H1 (cell line): ENCODE results near the gene SYNGR3. TPM values are rescaled to one million over a fixed set of nuclear protein-coding genes. Genes with fewer than 3 reads are reported as not detected.

ENCODE experiments used
- CTCF ChIA-PET: fragments of 300-600 bp; sonication (Branson Sonifier 250); formaldehyde crosslinking; loops from one replicate; lab custom pipeline; 2021; ENCODE audit not compliant: partially characterized antibody; lab: Charles Lee
- POLR2A ChIA-PET: fragments of 300-600 bp; sonication (Branson Sonifier 250); formaldehyde crosslinking; loops from one replicate; lab custom pipeline; 2021; ENCODE audit warnings: inconsistent platforms; ENCODE audit not compliant: partially characterized antibody; lab: Charles Lee
- DNase-seq, 2 experiments: peaks; one replicate each; pipeline versions ENCODE4 v3.0.0 to v3.0.0-alpha.2; 2010 to 2022; ENCODE audit warnings: low spot score in 2 of 2, low read depth in 1 of 2, mixed read lengths in 1 of 2
- FAIRE-seq: peaks from 2 replicates; lab custom pipeline; 2011; peaks lifted over from hg19 to GRCh38; lab: Jason Lieb, UNC
- H2AFZ ChIP-seq: 2 replicates; pipeline ENCODE4 v1.8.1; 2012; ENCODE audit warnings: low read length, inconsistent platforms
- H2AK5ac ChIP-seq: 2 replicates; pipeline ENCODE4 v1.6.1; 2013; ENCODE audit warnings: low read depth, low read length
- H2BK120ac ChIP-seq: replicated peaks from 2 replicates; pipeline ENCODE3; 2013; ENCODE audit warnings: low read depth, low read length, inconsistent platforms
- H2BK12ac ChIP-seq: 2 replicates; pipeline ENCODE4 v1.6.1; 2013; ENCODE audit warnings: low read depth, low read length
- H2BK15ac ChIP-seq: 2 replicates; pipeline ENCODE4 v1.6.1; 2013; ENCODE audit warnings: low read length
- H2BK20ac ChIP-seq: 2 replicates; pipeline ENCODE4 v1.6.1; 2013; ENCODE audit warnings: low read length
- H2BK5ac ChIP-seq: 2 replicates; pipeline ENCODE4 v1.6.1; 2013; ENCODE audit warnings: low read depth, low read length
- H3K14ac ChIP-seq: 2 replicates; pipeline ENCODE4 v1.6.1; 2013; ENCODE audit warnings: inconsistent platforms; ENCODE audit not compliant: insufficient read length
- H3K18ac ChIP-seq: 2 replicates; pipeline ENCODE4 v1.6.1; 2013; ENCODE audit warnings: low read length; ENCODE audit errors: extremely low read depth
- H3K23ac ChIP-seq: 2 replicates; pipeline ENCODE4 v1.6.1; 2013; ENCODE audit warnings: inconsistent platforms; ENCODE audit not compliant: insufficient read length
- H3K23me2 ChIP-seq: 2 replicates; pipeline ENCODE4 v1.6.1; 2013; ENCODE audit warnings: low read depth, low read length
- H3K27ac ChIP-seq: 2 replicates; pipeline ENCODE4 v1.6.1; 2011; ENCODE audit warnings: low read depth, low read length, inconsistent platforms
- H3K27me3 ChIP-seq, 4 experiments: replicated peaks in 1 of 4; 1 replicate in 1 of 4; 2 replicates in 3 of 4; pipeline versions ENCODE4 v1.6.1 to v1.8.1; 2011 to 2013; ENCODE audit warnings: low read length in 3 of 4, mild to moderate bottlenecking in 3 of 4, inconsistent platforms in 2 of 4, mixed read lengths in 2 of 4, moderate library complexity in 1 of 4; ENCODE audit not compliant: control insufficient read depth in 3 of 4, insufficient read depth in 3 of 4; ENCODE audit errors: extremely low read depth in 1 of 4
- H3K36me3 ChIP-seq, 4 experiments: 2 replicates each; pipeline versions ENCODE4 v1.6.1 to v1.8.1; 2011 to 2013; ENCODE audit warnings: mild to moderate bottlenecking in 4 of 4, low read length in 3 of 4, moderate library complexity in 2 of 4, control low read depth in 1 of 4, inconsistent platforms in 1 of 4; ENCODE audit not compliant: insufficient read depth in 4 of 4, control insufficient read depth in 2 of 4
- H3K4ac ChIP-seq: replicated peaks from 2 replicates; pipeline ENCODE3; 2013; ENCODE audit warnings: low read length, low read depth, mixed read lengths, inconsistent platforms; ENCODE audit not compliant: insufficient read length
- H3K4me1 ChIP-seq, 4 experiments: replicated peaks in 1 of 4; 1 replicate in 1 of 4; 2 replicates in 3 of 4; pipeline versions ENCODE4 v1.6.1 to v1.8.1; 2011 to 2013; ENCODE audit warnings: low read length in 3 of 4, inconsistent platforms in 2 of 4, mixed read lengths in 1 of 4; ENCODE audit not compliant: insufficient read depth in 4 of 4, control insufficient read depth in 3 of 4
- H3K4me2 ChIP-seq, 2 experiments: 2 replicates each; pipeline versions ENCODE4 v1.6.1 to v1.8.1; 2011 to 2013; ENCODE audit warnings: low read depth in 2 of 2, low read length in 2 of 2, control low read depth in 1 of 2, inconsistent platforms in 1 of 2, mild to moderate bottlenecking in 1 of 2; ENCODE audit not compliant: insufficient read depth in 1 of 2
- H3K4me3 ChIP-seq, 4 experiments: fragments of 200-600, 300-600 bp in 1 of 4; sonication (generic), shearing (Covaris generic), sonication (Bioruptor Twin) in 1 of 4; 2 replicates each; pipeline versions ENCODE4 v1.5.1 to v1.8.1; 2011 to 2016; ENCODE audit warnings: low read length in 4 of 4, low read depth in 3 of 4, control low read depth in 2 of 4, inconsistent platforms in 2 of 4, mild to moderate bottlenecking in 2 of 4, mixed read lengths in 1 of 4, moderate library complexity in 1 of 4; ENCODE audit not compliant: insufficient read depth in 2 of 4; ENCODE audit errors: extremely low read depth in 1 of 4
- H3K56ac ChIP-seq: replicated peaks from 2 replicates; pipeline ENCODE3; 2013; ENCODE audit warnings: low read depth, mild to moderate bottlenecking, mixed read lengths, low read length, inconsistent platforms; ENCODE audit not compliant: insufficient read length
- H3K79me1 ChIP-seq: 2 replicates; pipeline ENCODE4 v1.6.1; 2013; ENCODE audit warnings: low read depth, low read length, control low read depth
- H3K79me2 ChIP-seq, 2 experiments: 2 replicates each; pipeline versions ENCODE4 v1.6.1 to v1.8.1; 2012 to 2013; ENCODE audit warnings: low read length in 2 of 2, mild to moderate bottlenecking in 2 of 2, inconsistent platforms in 1 of 2; ENCODE audit not compliant: insufficient read depth in 2 of 2, control insufficient read depth in 1 of 2
- H3K9ac ChIP-seq, 4 experiments: replicated peaks in 1 of 4; 1 replicate in 1 of 4; 2 replicates in 3 of 4; pipeline versions ENCODE4 v1.6.1 to v1.8.1; 2011 to 2013; ENCODE audit warnings: low read depth in 3 of 4, low read length in 3 of 4, control low read depth in 2 of 4, mild to moderate bottlenecking in 2 of 4, moderate library complexity in 2 of 4, inconsistent platforms in 1 of 4; ENCODE audit errors: extremely low read depth in 1 of 4
- H3K9me3 ChIP-seq, 2 experiments: 2 replicates each; pipeline versions ENCODE4 v1.6.1 to v1.8.1; 2012 to 2013; ENCODE audit warnings: mild to moderate bottlenecking in 2 of 2, moderate library complexity in 2 of 2, control low read depth in 1 of 2, inconsistent platforms in 1 of 2, low read depth in 1 of 2, low read length in 1 of 2, mixed read lengths in 1 of 2; ENCODE audit not compliant: insufficient read depth in 2 of 2
- H4K20me1 ChIP-seq, 2 experiments: replicated peaks in 1 of 2; 2 replicates each; pipeline versions ENCODE3 to v1.8.1; 2011 to 2013; ENCODE audit warnings: inconsistent platforms in 2 of 2, low read length in 2 of 2, mild to moderate bottlenecking in 1 of 2; ENCODE audit not compliant: insufficient read depth in 2 of 2, control insufficient read depth in 1 of 2
- H4K5ac ChIP-seq: 2 replicates; pipeline ENCODE4 v1.6.1; 2013; ENCODE audit warnings: low read length, low read depth, mixed read lengths, inconsistent platforms; ENCODE audit not compliant: insufficient read length
- H4K8ac ChIP-seq: 2 replicates; pipeline ENCODE4 v1.8.0; 2013; ENCODE audit warnings: mild to moderate bottlenecking, moderate library complexity, low read length, inconsistent platforms; ENCODE audit not compliant: insufficient read depth; ENCODE audit errors: extremely low read depth
- H4K91ac ChIP-seq: replicated peaks from 2 replicates; pipeline ENCODE3; 2013; ENCODE audit warnings: low read length, mixed read lengths, inconsistent platforms; ENCODE audit not compliant: insufficient read length
- CTBP2 ChIP-seq: IDR thresholded peaks from 2 replicates; pipeline ENCODE4 v1.7.0; 2011; ENCODE audit warnings: borderline replicate concordance, mild to moderate bottlenecking, moderate library complexity, mixed read lengths, low read length; ENCODE audit not compliant: insufficient read depth, insufficient read length
- EP300 ChIP-seq, 2 experiments: IDR thresholded peaks; 1 replicate in 1 of 2; 2 replicates in 1 of 2; pipeline ENCODE4 v1.6.1; 2011 to 2012; ENCODE audit warnings: low read depth in 2 of 2, low read length in 2 of 2, mild to moderate bottlenecking in 2 of 2, borderline replicate concordance in 1 of 2, inconsistent platforms in 1 of 2, moderate library complexity in 1 of 2
- EZH2 ChIP-seq: fragments of 200-600 bp; sonication (generic); IDR thresholded peaks from 2 replicates; pipeline ENCODE4 v1.7.1; 2012; ENCODE audit warnings: low read depth, mild to moderate bottlenecking, moderate library complexity, low read length, inconsistent platforms; ENCODE audit not compliant: severe bottlenecking
- GTF2F1 ChIP-seq: IDR thresholded peaks from 2 replicates; pipeline ENCODE4 v1.6.1; 2012; ENCODE audit warnings: low read depth, low read length, improper control_type of control experiment, borderline replicate concordance
- NANOG ChIP-seq: IDR thresholded peaks from 2 replicates; pipeline ENCODE4 v1.6.1; 2011; ENCODE audit warnings: low read length, low read depth, mild to moderate bottlenecking, inconsistent platforms; ENCODE audit not compliant: insufficient read depth, poor library complexity, severe bottlenecking
- RFX5 ChIP-seq: IDR thresholded peaks from 2 replicates; pipeline ENCODE4 v1.6.1; 2011; ENCODE audit warnings: low read depth, low read length, improper control_type of control experiment, borderline replicate concordance
- WGBS, 2 experiments: shearing (Covaris generic) in 1 of 2; methylation state at CpG; one replicate each; pipeline versions ENCODE4 v1.1.6 to v1.1.7; 2013 to 2015; ENCODE audit warnings: low lambda C conversion rate in 2 of 2, mixed read lengths in 2 of 2, inconsistent platforms in 1 of 2, low coverage in 1 of 2, missing lambda C conversion rate in 1 of 2; ENCODE audit not compliant: insufficient replicate concordance in 2 of 2, insufficient coverage in 1 of 2, insufficient read length in 1 of 2; ENCODE audit errors: extremely low coverage in 1 of 2, missing lambda C conversion rate in 1 of 2; 5-methylcytosine and 5-hydroxymethylcytosine counted together
- polyA plus RNA-seq, 7 experiments: library from polyadenylated mRNA; depleted of rRNA in 3 of 7; stranded (reverse) in 5 of 7; unstranded in 2 of 7; fragments of >200 nt in 5 of 7; fragments of 200-250 nt in 2 of 7; gene quantifications; 1 replicate in 5 of 7; 2 replicates in 1 of 7; 4 replicates in 1 of 7; pipeline versions ENCODE4 v1.2.1 to v1.2.3, GENCODE V29; 2011 to 2013; ENCODE audit warnings: missing spikeins in 2 of 7, mixed read lengths in 2 of 7
- total RNA-seq: library from RNA; stranded (reverse); fragmentation: NEBNext Ultra II Directional; extraction: Animal tissue kit (Norgen Biotek cat#: 25700); gene quantifications from 2 replicates; pipeline ENCODE4 v1.2.1, GENCODE V29; 2021
- TF ChIP-seq, protein P1 (sequence below), 3 experiments: IDR thresholded peaks; 1 replicate in 2 of 3; 2 replicates in 1 of 3; pipeline versions ENCODE4 v1.5.1 to v1.6.1; 2011; ENCODE audit warnings: low read length in 3 of 3, mild to moderate bottlenecking in 3 of 3, inconsistent platforms in 2 of 3, low read depth in 1 of 3, moderate library complexity in 1 of 3; ENCODE audit not compliant: insufficient read depth in 1 of 3; ENCODE audit errors: control extremely low read depth in 1 of 3
- TF ChIP-seq, protein P2 (sequence below): IDR thresholded peaks from 2 replicates; pipeline ENCODE4 v1.6.1; 2011; ENCODE audit warnings: low read length, improper control_type of control experiment

The SYNGR3 gene
- total and polyA plus RNA-seq, 2 of the 8 experiments (the other 6 are each of a cell fraction or from before 2014, with no cell fraction given), result 36.2 to 49.9 TPM

- no peak overlapping the region for H2AFZ ChIP-seq
- H3K9me3 ChIP-seq, result no peaks in the 10 kb centered on the region
- H3K27ac ChIP-seq, result no peak overlapping the region
- H3K18ac ChIP-seq, result no peak overlapping the region
- H2BK5ac ChIP-seq, result no peak overlapping the region
- no peak overlapping the region for H3K56ac ChIP-seq
- ChIA-PET CTCF (interaction anchor here (1.2 to 3.1 kb wide), 5 partner anchors 9 to 77 kb away, joined by 3 to 18 read pairs (median 6); no protein-coding TSS in a partner anchor), POLR2A (interaction anchor here (0.7 to 1.8 kb wide), 4 partner anchors 24 to 142 kb away, joined by 3 to 5 read pairs (median 4); partner anchors contain the start of genes RPS2, SYNGR3 and TRAF7)
- H3K9ac ChIP-seq, result no peak overlapping the region
- DNase-seq (no peak), FAIRE-seq (no peak)
- peaks cover 3 to 9% (median 6%) of the 10 kb centered on the region in 4 experiments for H3K4me1 ChIP-seq
- peaks cover 0 to 7% (median 0%) of the 10 kb centered on the region in 4 experiments; a peak in 3 of 7 replicates for H3K27me3 ChIP-seq
- H3K14ac ChIP-seq, result no peak overlapping the region
- H2AK5ac ChIP-seq, result no peak overlapping the region
- H3K79me1 ChIP-seq, result peaks cover 3% of the 10 kb centered on the region; the same call in 1 of the 2 replicates
- no peak overlapping the region for H3K4me3 ChIP-seq
- no peaks in the 10 kb centered on the region for H3K36me3 ChIP-seq
- no peak overlapping the region for H4K91ac ChIP-seq
- H4K20me1 ChIP-seq, result peaks cover 0 to 5% of the 10 kb centered on the region in 2 experiments
- no peak overlapping the region for H3K23ac ChIP-seq
- no peak overlapping the region for H3K4me2 ChIP-seq
- H3K23me2 ChIP-seq, result peaks cover 12% of the 10 kb centered on the region; the same call in 1 of the 2 replicates
- no peak overlapping the region for H2BK15ac ChIP-seq
- 0 out of 2 replicates have a peak overlapping the region, but pooled peaks have one; percentile 10 for H2BK20ac ChIP-seq
- no peak overlapping the region for H2BK12ac ChIP-seq
- no peak overlapping the region for H3K4ac ChIP-seq
- H3K79me2 ChIP-seq, result peaks cover 7 to 9% of the 10 kb centered on the region in 2 experiments; a peak in 3 of 4 replicates
- no peak overlapping the region for H4K5ac ChIP-seq
- H2BK120ac ChIP-seq, result no peak overlapping the region
- H4K8ac ChIP-seq, result no peak overlapping the region
- 87% methylated on average over 15 of the region's 15 CpGs; no CpG with 5 or more reads in 1 of the 2 experiments for WGBS, 2 experiments
- TF ChIP-seq, protein P1, sequence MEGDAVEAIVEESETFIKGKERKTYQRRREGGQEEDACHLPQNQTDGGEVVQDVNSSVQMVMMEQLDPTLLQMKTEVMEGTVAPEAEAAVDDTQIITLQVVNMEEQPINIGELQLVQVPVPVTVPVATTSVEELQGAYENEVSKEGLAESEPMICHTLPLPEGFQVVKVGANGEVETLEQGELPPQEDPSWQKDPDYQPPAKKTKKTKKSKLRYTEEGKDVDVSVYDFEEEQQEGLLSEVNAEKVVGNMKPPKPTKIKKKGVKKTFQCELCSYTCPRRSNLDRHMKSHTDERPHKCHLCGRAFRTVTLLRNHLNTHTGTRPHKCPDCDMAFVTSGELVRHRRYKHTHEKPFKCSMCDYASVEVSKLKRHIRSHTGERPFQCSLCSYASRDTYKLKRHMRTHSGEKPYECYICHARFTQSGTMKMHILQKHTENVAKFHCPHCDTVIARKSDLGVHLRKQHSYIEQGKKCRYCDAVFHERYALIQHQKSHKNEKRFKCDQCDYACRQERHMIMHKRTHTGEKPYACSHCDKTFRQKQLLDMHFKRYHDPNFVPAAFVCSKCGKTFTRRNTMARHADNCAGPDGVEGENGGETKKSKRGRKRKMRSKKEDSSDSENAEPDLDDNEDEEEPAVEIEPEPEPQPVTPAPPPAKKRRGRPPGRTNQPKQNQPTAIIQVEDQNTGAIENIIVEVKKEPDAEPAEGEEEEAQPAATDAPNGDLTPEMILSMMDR (IDR thresholded peaks at IDR 0.05; ENCODE audit: control extremely low read depth in 1 of 3, insufficient read depth in 1 of 3, low read depth in 1 of 3, low read length in 3 of 3), result no peak
- TF ChIP-seq EZH2 (no peak), NANOG (no peak), GTF2F1 (no peak), RFX5 (no peak), EP300 (IDR thresholded peaks at IDR 0.05; ENCODE audit: borderline replicate concordance in 1 of 2, low read depth in 2 of 2, low read length in 2 of 2) (no peak), CTBP2 (no peak)
- TF ChIP-seq, protein P2, sequence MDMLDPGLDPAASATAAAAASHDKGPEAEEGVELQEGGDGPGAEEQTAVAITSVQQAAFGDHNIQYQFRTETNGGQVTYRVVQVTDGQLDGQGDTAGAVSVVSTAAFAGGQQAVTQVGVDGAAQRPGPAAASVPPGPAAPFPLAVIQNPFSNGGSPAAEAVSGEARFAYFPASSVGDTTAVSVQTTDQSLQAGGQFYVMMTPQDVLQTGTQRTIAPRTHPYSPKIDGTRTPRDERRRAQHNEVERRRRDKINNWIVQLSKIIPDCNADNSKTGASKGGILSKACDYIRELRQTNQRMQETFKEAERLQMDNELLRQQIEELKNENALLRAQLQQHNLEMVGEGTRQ, result no peak
Measured at GRCh38 chr16:2013527-2013926, 23.8 kb downstream of the SYNGR3 start.
